ENCODE results near the gene CCDC89. TPM values are rescaled to one million over a fixed set of nuclear protein-coding genes. Genes with fewer than 3 reads are reported as not detected.
"Not testable (repeated sequence)": the region's sequence is repeated elsewhere in the genome, so short reads cannot be mapped to it uniquely, and the experiment has no call there.

CCDC89 gene
- polyA plus RNA-seq, 1 donor: 3.0 TPM

- DNase-seq: not testable (repeated sequence)
Measured at GRCh38 chr11:85654343-85654742, 31.7 kb downstream of the CCDC89 start.

DNA sequence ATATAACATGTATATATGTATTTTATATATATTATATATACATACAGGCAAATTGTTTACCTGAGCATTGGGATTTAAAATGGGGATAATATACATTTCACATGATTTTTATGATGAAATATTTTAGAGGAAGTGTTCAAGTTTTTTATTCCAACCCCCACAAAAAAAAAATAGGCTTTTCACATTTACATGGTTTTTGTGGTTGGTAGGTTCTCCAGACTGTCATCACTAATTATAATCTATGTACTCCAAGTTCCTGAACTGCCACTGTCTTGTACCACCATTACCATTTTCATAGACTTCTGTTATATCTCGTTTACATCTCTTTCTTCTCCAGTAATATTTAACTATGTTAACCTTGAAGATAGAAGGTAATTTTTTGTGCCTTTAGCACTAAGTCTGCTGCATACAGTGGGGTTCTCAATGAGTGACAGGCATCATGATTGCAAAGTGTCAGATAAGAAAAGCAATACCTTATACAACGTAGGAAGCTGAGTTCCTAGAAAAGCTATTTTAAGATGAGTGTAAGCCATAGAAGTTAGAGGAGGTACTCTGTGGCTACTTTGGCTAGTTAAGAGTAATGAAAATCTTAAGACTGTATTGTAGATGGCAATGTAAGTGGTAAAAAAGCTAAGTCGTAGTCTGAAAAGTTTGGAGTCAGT lies 33.1 kb downstream of the CCDC89 start:
- no peak for DNase-seq

DNA sequence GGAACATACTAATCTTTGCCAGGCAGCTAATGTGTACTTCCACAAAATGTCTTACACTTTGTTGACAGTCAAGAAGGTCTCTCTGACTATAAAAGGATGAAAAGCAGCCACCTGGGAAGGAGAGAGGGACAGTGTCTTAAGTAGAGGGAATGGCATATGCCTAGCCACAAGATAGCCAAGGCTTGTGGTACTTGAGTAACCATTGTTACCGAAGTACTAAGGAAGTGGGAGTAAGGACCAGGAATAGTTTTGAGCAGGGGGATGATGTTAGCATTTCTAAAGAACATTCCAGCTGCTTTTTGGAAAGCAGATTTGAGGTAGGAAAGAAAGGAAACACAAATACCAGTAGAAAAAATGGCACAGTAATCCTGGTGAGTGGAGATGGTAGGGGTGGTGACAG lies 34.9 kb downstream of the CCDC89 start:
- no peak for DNase-seq

- DNase-seq: peak; percentile 88
Measured at GRCh38 chr11:85647604-85648299, 38.2 kb downstream of the CCDC89 start, which contains the start of gene TMEM126A. Gene TMEM126A (plus strand): TSS chr11:85647967. CDS start chr11:85650256, 2,289 bp downstream.

DNA sequence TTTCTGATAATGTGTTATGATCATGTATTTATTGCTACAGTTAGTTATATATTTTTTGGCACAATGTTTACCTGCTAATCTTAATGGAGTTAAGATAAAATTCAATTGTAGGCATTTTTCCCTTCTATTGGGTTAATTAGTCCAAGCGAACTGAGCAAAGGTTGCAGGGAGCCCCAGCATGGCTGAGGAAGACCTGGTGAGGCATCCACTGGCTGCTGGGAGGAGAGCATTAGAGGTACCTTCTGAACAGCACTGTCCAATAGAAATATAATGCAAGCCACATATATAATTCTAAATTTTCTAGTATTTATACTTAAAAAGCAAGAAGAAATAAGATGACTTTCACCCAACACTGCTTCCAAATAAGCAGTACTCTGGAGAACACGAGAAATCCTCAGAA lies 38.9 kb downstream of the CCDC89 start:
- no peak for DNase-seq

DNA sequence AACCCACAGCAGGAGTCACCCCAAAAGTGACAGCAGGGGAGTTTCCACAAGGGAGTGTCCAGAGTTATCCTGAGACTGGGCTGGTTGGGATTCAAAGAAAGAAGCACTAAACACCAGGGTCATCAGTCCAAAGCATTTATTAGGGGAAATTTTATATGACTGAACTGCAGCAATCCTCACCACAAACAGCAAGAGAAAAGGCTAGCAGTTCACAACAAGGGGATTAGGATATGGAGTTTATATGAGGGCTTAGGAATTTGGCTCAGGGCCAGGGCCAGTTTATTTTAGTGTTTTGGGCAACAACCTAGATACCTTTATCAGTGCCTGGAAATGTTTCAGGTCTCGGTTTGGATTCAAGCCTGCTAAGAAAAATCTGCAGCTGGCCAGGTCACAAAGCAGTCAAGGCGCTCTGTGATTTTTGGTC lies 42.8 kb downstream of the CCDC89 start:
- DNase-seq: no peak

- DNase-seq: no peak
Measured at GRCh38 chr11:85634747-85635146, 51.2 kb downstream of the CCDC89 start.

Other genes starting within 250 kb of the CCDC89 start
- gene DLG2, start 58.9 kb downstream of the CCDC89 start, polyA plus RNA-seq (ENCODE audit: insufficient read length): 13.4 TPM
- gene TMEM126B, start 57.6 kb downstream of the CCDC89 start, polyA plus RNA-seq (ENCODE audit: insufficient read length): 69.7 TPM
- gene TMEM126A, start 38.2 kb downstream of the CCDC89 start, polyA plus RNA-seq (ENCODE audit: insufficient read length): 33.7 TPM
- gene CREBZF, start 21.1 kb downstream of the CCDC89 start, polyA plus RNA-seq (ENCODE audit: insufficient read length): 141 TPM
- gene SYTL2, start 124.9 kb upstream of the CCDC89 start, polyA plus RNA-seq (ENCODE audit: insufficient read length): 106 TPM
- gene CCDC83, start 169.2 kb upstream of the CCDC89 start, polyA plus RNA-seq (ENCODE audit: insufficient read length): 0.12 TPM

All from left kidney (tissue), 2 donors.